Inflammatory macrophage treated with lipopolysaccharide for 1 hour (primary cell): ENCODE data around the gene CALHM1.

Experiments
- DNase-seq, 2 donors: peaks; one replicate each; pipeline ENCODE4 v3.0.0-alpha.2; 2020 to 2022

Gene CALHM1

GRCh38 chr10:103454026-103454425, 4.7 kb downstream of the CALHM1 start:
- DNase-seq: no peak

GRCh38 chr10:103452506-103453230, 6.0 kb downstream of the CALHM1 start:
- no peak for DNase-seq

GRCh38 chr10:103451831-103452505, 6.7 kb downstream of the CALHM1 start, which contains the start of gene CALHM2:
TSS of gene CALHM2 (minus strand) at chr10:103452370. CDS start at chr10:103449941, 2,429 bp downstream.
- peak; percentile 39 to 61 for DNase-seq

DNA sequence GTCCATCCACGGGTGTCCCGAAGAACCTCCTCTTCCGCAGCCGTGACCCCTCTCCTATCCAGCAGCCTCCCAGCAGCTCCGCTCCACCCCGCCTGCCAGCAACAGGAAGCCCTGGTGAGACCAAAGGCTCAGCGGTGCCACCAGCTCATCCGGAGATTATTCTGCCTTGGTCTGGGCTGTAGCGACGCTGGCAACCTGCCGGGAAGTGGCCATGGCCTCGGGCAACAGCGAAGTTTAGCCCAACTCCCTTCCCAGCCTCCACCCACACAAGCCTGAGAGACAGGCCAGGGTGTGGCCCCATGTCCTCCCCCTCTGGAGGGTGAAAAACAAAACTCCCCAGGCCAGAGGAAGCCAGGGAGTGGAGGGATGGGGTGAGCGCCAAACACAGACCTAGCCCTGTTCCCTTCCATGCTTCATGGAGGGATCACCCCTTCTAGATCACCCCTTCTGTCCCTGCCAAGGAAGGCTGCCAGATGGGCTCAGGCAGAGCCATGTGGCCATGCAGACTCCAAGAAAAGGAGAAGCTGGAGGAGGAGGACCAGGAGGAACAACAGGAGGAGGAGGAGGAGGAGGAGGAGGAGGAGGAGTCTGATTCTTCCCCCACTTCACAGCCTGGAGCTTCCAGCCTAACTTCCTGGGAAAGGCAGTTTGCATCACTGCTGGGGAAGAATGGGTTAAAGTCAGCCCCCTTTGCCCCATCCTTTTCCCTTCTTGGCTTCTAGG, 7.4 kb downstream of the CALHM1 start:
- peak; percentile 41 to 55 for DNase-seq

- no peak for DNase-seq
Measured at GRCh38 chr10:103450201-103450695, 8.5 kb downstream of the CALHM1 start.

DNA sequence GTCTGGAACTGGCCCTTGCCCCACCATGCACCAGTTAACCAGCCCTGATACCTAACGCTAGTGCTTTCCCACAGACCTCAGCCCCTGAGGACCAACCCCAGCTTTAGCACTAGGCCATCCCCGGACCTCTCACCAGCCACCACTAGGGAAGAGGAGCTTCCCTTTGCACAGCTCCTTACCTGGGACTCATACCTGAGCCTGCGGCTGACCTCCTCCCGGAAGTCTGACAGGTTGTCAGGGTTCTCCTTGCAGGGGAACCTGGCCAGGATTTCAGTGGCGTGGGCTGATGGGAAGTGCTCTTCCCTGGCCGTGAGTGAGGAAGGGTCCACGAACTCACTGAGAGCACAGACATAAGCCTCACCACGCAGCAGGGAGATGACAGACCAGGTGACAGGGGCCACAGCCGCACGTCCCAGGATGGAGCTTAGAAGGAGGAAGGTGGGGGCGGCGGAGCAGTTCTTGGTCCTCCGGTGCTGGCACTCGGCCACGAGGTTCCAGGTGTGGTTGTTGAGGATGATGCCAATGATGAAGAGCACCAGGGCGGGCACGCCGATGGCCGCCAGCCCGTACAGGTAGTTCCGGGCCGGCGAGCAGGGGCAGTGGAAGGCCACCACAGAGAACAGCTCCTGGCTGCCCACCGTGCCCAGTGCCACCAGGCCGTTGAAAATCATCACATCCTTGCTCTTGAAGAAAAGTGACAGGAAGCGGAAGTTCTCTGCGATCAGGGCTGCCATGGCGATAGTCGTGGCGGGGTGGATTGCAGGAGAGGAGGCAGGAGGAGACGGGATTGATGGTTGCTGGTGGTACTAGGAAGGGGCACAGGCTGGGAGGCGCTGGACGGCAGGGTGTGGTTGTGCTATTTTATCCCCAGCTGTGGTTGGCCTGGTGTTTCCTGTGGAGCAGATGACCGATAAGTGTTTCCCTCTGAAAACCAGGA, 9.2 kb downstream of the CALHM1 start:
- DNase-seq: no peak

- DNase-seq: peak; percentile 45 to 74
Measured at GRCh38 chr10:103448746-103449145, 10.0 kb downstream of the CALHM1 start.

DNA sequence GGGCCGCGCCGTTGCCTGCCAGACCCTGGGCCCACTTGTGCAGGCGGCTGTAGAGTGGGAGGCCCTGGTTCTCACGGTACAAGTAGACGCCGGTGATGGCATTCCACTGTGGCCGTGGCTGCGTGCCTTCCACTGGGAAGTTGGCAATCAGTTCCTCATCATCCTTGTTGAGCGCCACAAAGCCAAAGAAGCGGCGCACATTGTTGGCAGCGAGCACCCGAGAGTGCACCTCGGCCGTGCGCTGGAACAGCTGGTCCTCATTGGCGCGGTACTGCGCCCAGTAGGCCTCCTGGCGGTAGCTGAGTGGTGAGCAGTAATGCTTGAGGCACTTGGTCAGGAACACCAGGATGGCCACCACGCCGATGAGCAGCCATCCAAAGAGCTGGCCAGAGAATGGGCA, 11.5 kb downstream of the CALHM1 start:
- DNase-seq: no peak

DNA sequence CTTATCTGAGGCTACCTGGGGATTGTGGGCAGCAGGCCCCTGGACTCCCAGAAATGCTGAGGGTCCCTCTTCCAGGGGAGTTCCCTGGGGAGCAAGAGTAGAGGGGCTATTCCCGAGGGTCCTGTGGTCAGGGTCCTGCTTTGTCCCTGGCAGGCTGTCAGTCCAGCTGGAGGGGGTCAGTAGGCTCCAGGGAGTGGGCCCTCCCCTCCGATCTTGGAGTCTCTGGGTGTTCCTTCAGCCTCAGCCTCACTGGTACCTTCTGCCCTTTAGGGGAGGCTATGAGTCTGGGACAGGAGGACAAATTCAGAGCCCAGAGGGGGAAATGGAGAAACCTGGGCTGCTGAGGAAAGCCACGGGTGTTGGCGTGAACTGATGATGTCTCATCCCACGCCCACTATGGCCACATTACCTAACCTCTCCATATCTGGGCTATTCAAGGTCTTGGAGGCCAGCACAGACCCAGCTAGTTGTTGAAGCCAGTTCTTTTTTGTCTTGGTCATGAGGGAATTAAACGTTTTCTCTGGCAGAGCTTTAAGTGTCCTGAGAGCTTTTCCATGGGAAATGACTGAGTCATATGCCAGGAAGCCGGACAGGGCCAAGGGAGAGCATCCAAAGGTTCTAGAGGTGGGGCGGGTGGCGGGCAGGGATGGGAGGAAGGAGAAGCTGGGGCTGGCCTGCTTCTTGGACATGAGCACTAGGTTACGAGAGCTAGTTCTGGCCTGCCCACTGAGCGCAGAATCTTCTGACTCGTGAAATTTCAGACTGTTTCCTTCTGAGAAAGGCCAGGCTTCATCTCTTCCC, 12.7 kb downstream of the CALHM1 start:
- peak; percentile 14 to 51 for DNase-seq

- no peak for DNase-seq
Measured at GRCh38 chr10:103445366-103445765, 13.3 kb downstream of the CALHM1 start.

- DNase-seq: no peak
Measured at GRCh38 chr10:103444478-103444877, 14.2 kb downstream of the CALHM1 start.

DNA sequence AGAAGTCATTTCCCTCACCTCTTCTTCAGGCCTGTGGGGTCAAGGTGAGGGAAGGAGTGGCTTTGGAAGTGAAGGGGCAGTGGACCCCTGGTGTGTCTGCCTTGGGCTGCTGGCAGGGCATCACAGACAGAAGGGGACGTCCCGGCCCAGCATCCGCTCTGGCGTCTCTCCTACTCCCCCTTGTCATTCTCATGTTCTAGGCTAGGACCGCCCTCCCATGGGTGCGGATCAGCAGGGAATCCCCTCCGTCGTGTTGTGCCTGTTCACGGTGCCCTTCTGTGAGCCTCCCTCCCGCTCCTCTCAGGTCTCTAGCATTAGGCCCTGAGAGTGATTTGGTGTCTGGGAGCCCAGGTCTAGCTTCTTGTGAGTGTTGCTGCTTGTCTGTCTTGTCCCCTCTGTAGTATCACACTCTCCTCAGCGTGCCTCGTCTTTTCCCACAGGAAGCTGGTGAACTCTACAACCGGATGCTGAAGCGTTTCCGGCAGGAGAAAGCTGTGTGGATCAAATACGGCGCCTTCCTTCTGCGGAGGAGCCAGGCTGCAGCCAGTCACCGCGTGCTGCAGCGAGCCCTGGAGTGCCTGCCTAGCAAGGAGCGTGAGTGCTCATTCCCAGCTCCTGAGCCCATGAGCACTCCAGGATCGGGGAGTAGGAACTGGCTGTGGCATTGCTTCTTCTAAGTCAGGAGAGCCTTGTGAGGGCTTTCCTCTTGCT, 15.1 kb downstream of the CALHM1 start:
- DNase-seq: no peak

GRCh38 chr10:103442031-103442461, 16.7 kb downstream of the CALHM1 start:
- peak; percentile 21 to 56 for DNase-seq

DNA sequence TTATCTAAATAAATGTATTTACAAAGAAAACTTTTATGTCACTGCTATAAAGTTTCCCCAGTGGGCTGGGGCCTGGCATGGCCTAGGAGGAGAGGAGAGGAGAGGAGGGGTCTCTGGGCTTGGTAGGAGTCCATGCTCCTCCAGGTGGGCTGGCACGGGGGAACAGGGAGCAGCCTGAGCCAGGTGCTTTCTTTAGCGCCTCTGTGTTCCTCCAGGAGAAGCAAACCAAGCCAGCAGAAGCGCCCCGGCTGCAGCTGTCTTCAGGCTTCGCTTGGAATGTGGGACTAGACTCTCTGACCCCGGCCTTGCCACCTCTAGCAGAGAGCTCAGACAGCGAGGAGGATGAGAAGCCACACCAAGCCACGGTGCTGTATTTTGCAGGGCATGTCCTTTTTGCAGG, 17.1 kb downstream of the CALHM1 start:
- no peak for DNase-seq

GRCh38 chr10:103441206-103441605, 17.5 kb downstream of the CALHM1 start:
- no peak for DNase-seq

GRCh38 chr10:103440416-103440815, 18.3 kb downstream of the CALHM1 start:
- no peak for DNase-seq

DNA sequence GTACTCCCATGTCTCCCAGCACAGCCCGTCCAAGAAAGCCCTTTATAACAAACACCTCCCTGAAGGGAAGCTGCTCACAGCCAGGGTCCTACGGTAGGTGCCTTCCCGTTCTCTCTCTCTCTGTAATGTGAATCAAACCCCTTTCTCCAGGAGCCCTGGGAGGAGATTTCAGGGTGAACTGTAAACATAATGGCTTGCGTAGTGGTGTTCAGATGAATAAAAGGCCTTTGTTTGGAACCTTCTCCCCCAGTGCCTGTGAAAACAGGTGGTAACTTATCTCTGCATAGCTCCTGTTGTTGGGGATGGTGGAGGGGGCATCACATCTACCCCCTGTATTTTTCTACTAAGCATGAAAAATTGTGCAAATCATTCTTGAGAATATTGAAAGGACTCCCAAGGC, 18.9 kb downstream of the CALHM1 start:
- no peak for DNase-seq

DNA sequence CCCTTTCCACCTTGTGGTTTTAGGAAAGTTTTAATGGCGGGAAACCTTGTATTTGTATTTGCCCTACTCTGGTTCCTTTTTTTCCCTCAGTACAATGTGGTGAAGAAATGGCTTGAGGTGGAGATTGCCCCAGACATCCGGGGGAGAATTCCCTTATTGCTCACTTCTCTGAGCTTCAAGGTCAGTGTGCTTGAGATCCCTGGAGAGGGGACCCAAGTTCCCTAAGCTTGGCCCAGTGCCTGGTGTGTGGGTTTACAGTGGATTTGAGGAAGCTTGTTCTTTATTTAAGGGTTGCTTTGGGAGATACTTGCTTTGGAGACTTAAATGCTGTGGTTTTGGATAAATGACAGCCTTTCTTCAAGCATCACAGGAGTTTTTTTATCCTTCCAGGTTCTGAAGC, 24.8 kb downstream of the CALHM1 start:
- peak; percentile 94 to 98 for DNase-seq

- DNase-seq: no peak
Measured at GRCh38 chr10:103431902-103432301, 26.8 kb downstream of the CALHM1 start.

DNA sequence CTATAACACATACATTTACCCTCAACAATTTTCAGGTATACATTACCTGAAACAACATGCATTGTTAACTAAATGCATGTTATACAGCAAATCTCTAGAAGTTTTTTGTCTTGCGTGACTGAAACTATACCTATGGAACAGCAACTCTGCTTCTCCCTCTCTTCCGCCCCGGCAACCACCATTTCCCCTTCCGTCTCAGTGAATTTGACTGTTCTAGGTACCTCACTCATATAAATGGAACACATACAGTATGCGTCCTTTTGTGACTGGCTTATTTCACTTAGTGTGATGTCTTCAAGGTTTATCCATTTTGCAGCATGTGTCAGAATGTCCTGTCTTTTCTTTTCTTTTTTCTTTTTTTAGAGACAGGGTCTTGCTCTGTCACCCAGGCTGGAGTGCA, 29.1 kb downstream of the CALHM1 start:
- DNase-seq: no peak
